Hematopoietic multipotent progenitor cell treated with erythropoietin and hydrocortisone succinate and interleukin-3 and kit ligand, for 15 days (in vitro differentiated cells): ENCODE data around the gene MAPT.

Source experiments
- DNase-seq: peaks from one replicate; pipeline ENCODE4 v3.0.0-alpha.2; 2015; ENCODE audit warnings: low spot score

The MAPT gene

DNA sequence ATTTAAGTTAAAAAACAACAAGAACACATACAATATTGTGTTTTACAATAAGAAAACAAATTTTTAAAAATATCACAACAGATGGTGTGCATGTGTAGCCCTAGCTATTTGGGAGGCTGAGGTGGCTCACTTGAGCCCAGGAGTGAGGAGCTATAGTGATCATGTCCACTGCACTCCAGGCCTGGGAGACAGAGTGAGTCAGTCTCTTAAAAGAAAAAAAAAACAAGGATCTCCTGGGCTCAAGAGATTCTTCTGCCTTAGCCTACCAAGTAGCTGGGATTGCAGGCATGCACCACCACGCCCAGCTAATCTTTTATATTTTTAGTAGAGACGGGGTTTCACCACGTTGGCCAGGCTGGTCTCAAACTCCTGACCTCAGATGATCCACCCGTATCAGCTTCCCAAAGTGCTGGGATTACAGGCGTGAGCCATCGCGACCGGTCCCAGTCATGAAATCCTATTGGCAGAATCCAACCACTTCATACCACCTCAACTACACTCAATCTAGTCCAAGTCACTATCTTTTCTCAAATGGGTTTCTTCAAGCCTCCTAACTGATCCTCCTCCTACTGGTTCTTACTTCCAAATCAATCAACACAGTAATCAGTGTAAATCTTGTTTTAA lies 159.7 kb downstream of the MAPT start:
- DNase-seq, result no peak

DNA sequence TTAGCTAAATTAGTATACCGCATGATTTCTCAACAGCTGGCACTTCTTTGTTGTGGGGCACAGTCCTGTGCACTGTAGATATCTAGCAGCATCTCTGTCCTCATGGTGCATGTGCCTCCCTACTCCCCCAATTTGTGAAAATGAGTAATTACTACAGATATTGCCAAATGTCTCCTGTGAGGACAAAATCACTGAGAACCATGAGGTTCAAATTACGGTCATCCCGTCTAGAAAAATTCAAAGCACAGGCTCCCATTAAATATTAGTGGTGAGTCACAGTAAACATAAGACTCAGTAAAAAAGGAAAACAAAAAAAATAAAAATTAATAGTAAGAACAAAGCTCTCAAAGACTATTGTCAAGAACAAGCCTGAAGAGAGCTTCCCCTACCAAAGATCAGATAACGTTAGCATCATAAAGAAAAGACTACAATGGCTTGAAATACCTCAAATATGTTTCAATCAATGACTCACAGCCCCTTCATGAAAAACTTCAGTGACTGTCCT lies 162.5 kb downstream of the MAPT start:
- no peak for DNase-seq

DNA sequence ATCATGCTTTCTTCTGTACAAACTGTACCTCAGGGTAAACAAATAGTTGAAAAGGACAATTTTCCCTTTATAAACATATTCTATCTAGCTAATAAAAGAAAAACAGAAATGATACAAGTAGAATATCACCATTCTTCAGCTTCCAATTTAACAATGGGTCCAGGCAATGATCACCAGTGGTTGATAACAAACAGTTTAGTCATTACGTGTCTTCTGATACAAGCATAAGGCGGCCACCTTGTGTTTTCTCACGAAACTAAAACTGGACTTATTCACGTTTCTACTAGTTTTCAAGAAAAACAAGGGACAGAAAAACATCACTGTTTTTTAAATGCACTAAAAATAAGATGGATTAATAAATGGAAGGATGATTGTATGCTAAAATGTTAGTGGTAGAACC lies 163.0 kb downstream of the MAPT start:
- no peak for DNase-seq

DNA sequence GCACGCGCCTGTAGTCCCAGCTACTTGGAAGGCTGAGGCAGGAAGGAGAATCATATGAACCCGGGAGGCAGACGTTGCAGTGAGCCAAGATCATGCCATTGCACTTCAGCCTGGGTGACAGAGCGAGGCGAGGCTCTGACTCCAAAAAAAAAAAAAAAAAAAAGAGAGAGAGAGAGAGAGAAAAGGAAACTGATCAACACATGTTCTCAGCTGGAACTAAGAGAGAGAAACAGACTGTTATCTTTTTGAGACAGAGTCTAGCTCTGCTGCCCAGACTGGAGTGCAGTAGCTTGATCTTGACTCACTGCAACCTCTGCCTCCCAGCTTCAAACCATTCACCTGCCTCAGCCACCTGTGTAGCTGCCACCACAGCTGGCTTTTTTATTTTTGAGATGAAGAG lies 165.1 kb downstream of the MAPT start:
- peak; percentile 84 for DNase-seq

DNA sequence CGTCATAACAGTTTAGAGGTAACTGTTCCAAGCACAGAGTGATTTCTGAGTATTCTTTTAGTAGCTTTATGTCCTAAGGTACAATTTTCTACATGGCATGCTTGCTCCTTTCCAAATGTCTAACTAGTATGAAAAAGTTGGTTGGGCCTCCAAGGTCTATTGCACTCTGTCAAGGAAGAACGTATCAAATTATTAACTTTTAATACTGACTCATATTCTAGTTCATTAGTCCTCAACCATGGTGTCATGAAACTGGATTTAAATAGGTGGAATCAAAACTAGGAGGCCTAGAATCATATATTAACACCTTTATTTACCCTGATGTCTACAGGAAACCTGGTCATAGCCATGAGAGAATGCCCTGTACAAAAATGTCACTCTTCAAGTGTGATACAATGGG lies 166.1 kb downstream of the MAPT start:
- DNase-seq, result no peak

DNA sequence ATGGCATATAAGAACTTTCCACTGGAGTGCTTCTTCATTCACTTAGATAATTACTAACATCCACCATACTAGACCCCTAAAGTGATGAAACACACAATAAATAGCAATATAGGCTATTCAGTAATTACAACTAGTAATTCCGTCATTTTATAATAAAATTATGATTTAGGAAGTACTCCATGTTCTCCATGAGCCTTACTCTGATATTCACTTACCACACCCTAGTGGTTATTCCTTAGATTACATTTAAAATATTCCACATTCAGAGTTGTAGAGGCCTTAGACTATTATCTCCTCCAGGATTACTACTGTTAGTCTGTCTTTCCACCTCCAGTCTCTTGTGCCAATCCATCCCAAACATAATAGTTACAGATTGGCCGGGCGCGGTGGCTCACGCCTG lies 167.1 kb downstream of the MAPT start:
- peak; percentile 59 for DNase-seq

DNA sequence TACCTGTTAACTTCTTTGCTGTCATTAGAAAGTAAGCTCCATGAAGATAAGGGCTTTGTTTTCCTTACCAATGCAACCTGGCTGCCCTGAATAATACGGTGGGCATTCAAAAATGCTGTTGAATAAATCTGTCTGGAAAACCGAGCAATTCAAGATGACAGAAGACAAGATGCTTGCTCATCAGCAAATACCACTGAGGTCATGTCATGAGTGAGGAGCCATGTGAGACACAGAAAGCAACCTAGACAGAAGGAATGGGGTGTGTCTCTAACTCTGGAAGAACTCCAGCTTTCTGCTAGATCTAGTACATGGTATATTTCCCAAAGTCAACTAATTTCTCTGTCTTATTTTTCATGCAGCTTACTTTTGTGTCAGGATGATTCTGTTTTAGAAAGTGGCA lies 168.9 kb downstream of the MAPT start:
- DNase-seq, result peak; percentile 57

DNA sequence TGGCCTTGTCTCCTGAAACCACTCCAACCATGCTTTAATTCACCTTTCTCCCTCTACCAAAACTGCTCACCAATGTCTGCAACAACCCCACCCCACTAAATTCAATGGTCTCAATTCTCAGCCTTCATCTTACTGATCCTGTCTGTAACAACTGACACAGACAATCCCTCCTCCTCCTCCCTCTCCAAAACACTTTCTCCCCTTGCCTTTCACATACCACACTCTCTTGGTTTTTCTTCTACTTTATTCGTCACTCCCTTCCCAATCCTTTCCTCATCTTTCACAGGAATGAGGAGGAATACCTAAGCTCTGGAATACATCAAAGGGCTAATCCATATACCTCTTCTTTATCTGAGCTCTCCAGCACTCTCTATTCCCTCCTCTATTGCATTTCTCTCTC lies 170.1 kb downstream of the MAPT start:
- no peak for DNase-seq

DNA sequence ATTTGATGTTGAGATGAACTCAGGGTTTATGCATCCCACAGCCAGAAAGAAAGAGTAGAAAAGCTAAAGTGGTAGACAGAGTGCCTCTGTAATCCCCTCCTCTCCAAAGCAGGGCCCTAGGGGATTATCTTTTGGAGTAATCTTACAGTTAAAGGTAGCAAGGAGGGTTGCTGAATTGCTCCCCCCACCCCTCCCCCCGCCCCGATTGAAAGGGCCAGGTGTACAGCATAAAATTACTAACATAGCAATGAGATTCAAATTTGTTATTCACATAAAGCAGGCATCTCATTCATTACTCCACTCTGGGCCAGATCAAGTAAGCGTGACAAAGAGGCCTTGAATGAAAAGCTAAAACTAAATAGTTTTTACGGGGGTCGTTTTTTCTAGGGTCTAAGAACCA lies 177.4 kb downstream of the MAPT start:
- no peak for DNase-seq

DNA sequence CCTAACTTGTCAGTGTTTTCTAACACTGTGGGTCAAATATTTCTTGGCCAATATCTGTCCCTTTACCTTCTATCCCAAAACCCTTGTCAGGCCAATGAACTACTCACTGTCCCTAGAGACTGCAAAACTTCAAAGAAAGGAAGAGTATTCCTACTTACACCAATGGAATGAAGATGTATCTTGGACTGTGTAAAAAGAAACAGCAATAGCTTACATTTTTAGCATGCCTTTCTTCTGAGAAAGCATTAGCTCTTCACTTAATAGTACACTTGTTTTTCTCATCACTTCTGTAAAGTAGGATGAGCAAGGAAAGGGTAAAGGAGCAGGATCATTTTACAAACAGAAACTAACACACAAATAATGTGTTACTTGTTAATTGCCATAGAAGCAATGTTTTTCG lies 178.6 kb downstream of the MAPT start:
- DNase-seq, result no peak

DNA sequence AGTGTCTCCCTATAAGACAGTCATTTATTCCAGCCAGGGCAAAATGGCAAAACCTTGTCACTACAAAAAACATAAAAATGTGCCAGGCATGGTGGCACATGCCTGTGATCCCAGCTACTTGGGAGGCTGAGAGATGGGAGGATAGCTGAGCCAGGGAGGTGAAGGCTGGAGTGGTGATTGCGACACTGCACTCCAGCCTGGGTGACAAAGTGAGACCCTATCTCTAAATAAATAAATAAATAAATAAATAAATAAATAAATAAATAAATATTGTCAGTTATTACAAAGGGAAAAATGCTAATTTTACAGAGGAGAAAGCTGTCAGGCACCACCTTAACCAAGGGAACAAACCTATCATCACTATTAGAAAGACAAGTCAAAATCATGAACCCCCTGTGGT lies 180.2 kb downstream of the MAPT start:
- no peak for DNase-seq
